GM19035 (cell line): ENCODE results near the gene RGL3.
"Not testable (repeated sequence)": the region's sequence is repeated elsewhere in the genome, so short reads cannot be mapped to it uniquely, and the experiment has no call there.

ENCODE experiments used
- ATAC-seq: cut with Tn5 transposase; IDR thresholded peaks from one replicate; pipeline ENCODE4 v1.9.1; 2021; ENCODE audit not compliant: unreplicated experiment

The RGL3 gene

DNA sequence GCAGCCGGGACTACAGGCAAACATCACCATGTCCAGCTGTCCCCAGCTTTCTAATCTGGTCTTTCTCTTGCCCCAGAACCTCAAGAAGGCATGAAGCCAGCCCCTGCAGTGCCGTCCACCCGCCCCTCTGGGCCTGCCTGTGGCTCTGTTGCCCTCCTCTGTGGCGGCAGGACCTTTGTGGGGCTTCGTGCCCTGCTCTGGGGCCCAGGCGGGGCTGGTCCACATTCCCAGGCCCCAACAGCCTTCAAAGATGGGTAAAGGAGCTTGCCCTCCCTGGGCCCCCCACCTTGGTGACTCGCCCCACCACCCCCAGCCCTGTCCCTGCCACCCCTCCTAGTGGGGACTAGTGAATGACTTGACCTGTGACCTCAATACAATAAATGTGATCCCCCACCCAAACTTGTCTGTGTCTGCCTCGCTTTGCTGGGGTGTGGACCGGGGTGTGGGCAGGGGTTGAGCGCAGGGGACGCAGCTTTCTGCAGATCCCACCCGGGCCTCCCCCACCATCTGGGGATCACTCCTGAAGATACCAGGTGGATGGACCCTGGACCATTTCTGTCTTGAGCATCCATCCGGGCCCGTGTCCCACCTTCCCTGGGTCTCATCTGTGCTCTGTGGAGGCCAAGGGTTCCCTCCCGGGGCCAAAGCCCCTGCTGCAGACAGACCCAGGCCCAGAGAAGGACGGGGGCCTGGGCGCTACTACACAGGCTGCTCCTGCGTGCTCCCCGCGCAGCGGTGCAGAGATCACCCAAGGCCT, 31.6 kb upstream of the RGL3 start:
- no peak for ATAC-seq

DNA sequence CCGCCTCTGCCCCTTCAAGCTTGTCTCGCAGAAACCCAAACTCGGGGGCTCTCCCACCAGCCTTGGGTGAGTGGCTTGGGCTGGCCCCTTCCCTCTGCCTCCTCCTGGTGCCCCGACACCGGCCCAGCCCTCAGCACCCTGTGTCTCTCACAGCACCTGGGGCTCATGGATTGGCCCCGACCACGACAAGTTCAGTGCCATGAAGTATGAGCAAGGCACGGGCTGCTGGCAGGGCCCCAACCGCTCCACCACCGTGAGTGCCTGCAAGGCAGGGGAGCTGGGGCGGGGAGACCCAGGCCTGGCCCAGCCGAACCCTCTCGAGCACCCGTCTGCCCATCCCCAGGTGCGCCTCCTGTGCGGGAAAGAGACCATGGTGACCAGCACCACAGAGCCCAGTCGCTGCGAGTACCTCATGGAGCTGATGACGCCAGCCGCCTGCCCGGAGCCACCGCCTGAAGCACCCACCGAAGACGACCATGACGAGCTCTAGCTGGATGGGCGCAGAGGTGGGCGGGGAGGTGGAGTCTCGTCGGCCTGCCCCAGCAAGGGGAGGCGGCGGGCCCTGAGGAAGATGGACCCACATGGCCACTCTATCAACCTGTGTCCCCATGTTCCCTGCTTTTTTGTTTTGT, 29.9 kb upstream of the RGL3 start:
- no peak for ATAC-seq

- no peak for ATAC-seq
Observed at GRCh38 chr19:11448410-11448809, 29.3 kb upstream of the RGL3 start.

DNA sequence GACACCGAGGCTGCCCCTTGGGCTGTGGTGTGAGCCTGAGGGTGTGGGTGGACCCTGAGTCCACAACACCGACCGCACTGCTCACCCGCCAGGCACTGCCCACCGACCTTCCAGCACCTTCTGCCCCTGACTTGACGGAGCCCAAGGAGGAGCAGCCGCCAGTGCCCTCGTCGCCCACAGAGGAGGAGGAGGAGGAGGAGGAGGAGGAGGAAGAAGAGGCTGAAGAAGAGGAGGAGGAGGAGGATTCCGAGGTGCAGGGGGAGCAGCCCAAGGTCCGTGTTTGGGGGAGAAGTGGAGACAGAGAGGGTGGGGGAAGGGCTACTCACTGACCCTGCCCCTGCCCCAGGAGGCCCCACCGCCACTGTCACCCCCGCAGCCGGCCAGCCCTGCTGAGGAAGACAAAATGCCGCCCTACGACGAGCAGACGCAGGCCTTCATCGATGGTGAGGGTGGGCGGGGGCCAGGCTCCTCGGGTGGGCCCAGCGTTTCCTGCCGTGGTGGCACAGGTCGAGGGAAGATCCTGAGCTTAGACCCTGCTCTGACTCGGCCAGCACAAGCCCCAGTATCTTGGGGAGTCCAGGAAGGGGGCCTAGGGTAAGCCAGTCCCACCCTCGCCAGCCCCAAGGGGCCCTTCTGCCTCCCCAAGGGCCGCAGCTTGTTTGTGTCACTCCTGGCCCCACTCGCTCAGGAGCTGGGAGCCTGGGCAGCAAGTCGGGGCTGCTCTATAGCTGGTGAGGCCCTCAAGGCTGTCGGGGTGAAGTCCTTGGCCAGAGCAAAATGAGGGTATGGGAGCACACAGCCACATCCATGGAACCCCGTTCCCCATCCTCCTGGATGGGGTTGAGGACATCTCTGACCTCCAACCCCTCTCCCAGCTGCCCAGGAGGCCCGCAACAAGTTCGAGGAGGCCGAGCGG, 28.5 kb upstream of the RGL3 start:
- no peak for ATAC-seq

DNA sequence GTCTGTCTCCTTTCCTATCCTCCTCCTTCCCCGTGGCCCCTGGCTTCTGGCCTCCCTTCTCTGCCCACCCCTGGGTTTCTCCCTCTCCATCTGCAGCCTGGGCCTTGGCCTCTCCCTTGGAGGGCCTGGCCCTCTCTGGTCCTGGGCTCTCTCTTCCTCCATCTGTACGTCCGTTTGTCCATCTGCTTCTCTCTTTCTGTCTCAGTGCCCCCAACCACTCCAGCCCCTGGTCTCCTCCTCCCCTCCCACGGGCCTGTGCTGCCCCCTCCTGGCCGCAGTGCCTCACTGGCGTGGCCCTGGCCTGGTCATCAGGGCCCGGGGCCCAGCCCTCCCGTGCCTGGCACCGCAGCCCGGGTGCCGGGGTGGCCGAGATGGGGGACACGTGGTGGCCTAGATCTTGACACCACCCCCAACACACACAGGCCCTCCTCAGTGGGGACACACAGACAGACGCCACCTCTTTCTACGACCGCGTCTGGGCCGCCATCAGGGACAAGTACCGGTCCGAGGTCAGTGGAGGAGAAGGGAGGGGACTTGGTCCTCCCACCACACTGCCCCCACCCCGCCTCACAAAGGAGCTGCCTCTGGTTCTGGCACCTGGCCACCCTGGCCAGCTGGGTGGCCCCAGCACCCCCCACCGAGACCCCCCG, 27.7 kb upstream of the RGL3 start:
- no peak for ATAC-seq

GRCh38 chr19:11446271-11446651, 27.1 kb upstream of the RGL3 start:
- ATAC-seq = no peak

- ATAC-seq = no peak
Observed at GRCh38 chr19:11445141-11445540, 26.0 kb upstream of the RGL3 start.

DNA sequence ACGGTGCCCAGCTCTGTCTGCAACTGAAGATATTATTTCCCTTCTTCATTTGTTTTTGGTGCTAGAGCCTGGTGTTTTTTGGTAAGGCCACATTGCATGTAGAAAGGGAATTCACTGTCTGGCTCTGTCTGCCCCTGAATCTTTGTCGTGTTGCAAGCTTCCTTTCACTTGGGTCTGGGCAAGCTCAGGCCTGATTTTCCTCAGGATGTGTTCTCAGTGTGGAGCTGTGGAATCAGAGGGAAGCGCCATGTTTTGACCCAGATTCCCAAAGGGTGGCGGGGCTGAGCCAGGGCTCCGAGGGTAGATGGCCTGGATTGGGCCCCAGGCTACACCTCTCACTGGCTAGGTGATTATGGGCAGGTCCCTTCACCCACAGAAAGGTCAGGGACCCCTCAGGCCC, 24.9 kb upstream of the RGL3 start:
- ATAC-seq = no peak

DNA sequence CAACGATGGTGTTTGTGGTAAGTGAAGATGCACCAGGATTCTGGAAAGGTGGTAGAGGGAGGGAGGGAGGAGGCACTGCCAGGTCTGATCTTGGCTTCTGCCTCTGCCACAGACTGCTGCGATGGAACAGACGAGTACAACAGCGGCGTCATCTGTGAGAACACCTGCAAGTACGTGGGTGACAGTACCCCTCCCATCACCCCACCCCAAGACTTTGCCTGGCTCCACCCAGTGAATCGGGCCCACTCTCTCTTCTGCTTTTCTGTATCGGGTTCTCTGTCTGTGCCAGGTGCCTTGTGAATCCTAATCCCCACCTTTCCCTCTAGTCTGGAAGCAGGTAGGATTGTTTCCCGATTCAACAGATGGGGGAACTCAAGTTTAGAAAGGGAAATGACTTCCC, 18.8 kb upstream of the RGL3 start:
- no peak for ATAC-seq

DNA sequence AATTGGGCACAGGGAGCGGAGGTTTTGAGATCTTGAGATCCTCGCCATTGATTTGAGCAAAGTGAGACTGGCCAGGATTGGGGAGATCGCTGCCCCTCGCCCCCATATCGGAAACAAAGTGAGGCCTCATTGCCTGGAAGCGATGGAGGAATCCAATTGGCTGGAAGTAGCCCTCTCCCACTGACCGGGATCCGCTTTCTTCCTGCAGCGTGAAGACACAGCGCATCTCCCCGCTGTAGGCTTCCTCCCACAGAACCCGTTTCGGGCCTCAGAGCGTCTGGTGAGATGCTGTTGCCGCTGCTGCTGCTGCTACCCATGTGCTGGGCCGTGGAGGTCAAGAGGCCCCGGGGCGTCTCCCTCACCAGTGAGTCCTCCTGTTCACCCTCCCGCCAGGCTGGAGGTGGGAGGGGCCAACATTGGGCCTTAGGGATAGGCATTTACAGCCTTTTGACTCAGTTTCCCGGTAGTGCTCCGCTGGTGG, 16.8 kb upstream of the RGL3 start:
- no peak for ATAC-seq

DNA sequence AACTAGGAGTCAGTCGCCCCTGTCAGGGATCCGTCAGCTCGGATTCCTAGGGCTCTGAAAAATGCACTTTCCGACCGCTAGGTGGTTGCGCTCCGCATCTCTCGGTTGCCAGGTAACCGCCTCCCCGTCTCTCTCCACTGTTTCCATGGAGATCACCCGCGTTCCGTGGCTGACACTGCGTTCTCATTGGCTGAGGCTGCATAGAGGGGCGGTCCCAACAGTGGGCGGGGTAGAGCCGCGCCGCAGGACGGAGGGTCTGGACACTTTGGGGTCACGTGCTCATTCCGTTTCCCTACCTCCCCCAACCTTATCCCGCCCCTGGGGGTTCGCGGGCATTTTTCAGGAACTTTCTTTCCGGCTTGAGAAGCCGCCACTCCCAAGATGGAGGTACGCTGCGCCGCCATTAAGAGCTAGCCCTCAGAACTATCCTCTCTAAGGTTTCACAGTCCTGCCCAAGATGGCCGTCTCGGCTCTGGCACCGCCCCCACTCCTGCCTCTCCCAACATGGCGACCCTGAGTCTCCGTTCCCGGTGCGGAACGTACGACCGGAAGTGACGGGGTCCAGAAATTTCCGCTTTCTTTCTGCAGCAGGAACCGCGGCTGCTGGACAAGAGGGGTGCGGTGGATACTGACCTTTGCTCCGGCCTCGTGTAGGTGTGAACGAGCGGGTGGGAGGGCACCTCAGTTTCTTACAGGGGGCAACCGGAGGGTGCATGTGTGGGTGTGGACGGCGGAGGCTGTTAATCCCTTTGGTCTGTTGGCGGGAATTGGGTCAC, 16.1 kb upstream of the RGL3 start, which contains the start of the genes ODAD3 and PRKCSH:
Gene ODAD3, minus strand, starts transcription at position 65 of the 776 bp plus-strand sequence. CDS start 105 bp downstream, outside the sequence.
Gene PRKCSH, plus strand, starts transcription at position 579 of the 776 bp plus-strand sequence. CDS start 483 bp downstream, outside the sequence.
- ATAC-seq = peak; percentile 89

GRCh38 chr19:11434703-11435056, 15.6 kb upstream of the RGL3 start:
- peak; percentile 17 for ATAC-seq

GRCh38 chr19:11433526-11433925, 14.4 kb upstream of the RGL3 start:
- ATAC-seq = not testable (repeated sequence)

DNA sequence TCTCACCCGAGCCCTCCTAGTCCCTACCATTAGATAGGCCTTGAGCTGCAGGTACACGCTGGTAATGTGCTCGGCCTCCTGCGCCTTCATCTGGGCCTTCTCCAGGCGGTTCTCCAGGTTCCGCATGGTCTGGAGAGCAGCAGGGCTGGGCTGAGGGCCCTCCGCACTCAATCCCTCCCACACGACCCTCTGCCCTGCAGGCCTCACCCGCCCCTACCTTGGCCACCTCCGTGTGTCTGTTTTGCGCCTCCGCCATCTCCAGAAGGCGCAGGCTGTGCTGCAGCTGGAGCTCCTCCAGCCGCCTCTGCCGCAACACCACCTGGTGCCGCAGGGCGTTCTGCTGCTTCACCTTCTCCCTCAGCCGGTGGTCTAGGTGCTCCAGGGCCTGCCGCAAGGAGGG, 7.5 kb upstream of the RGL3 start:
- ATAC-seq = no peak

DNA sequence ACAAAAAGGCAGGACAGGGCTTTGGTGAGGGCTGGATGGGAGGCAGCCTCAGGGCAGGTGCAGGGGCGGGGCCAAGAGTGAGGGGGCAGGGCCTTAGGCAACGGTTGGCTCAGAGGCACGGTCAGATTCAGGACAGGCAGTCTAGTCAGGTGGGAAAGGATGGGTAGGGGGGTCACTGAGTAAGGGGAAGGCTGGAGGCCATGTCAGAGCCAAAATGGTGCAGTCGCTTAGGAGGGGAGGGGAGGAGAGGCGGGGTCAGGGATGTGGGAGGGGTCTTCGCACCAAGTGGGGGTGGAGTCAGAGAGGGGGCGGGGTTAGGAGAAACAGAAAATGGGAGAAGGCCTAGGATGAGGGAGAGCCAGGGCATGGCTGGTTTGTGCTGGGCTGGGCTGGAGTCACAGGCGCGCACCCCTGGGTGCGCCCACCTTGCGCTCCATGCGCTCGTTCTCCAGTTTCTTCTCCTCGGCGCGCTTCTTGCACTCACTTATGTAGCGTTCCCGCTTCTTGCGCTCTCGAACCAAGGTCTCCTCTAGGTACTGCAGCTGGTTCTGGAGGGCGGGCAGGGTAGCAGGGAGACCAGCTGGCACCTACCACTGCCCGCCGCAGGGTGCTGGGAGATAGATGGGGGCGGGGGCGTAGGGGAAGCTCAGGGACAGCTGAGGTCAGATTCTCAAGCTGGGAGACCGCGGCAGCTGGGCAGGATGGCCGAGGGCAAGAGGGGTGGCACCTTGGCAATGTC, 6.8 kb upstream of the RGL3 start:
- ATAC-seq = no peak

DNA sequence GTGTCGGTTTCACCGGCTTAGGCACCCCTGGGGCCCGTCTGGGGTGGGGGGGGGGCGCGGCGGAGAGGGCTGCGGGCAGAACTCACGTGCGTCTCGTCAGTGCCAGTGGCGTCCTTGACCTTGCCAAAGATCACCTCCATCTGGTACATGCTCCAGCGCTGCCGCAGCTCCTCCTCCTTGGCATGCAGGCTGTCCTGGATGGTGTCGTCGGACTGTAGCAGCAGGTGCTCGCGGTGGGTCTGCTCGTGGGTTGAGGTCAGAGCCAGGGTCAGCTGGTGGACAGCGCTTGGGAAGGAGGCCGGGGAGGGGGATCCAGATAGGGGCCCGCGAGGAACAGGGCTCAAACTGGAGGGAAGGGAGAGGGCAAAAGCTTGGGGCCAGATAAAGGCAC, 4.7 kb upstream of the RGL3 start:
- no peak for ATAC-seq

DNA sequence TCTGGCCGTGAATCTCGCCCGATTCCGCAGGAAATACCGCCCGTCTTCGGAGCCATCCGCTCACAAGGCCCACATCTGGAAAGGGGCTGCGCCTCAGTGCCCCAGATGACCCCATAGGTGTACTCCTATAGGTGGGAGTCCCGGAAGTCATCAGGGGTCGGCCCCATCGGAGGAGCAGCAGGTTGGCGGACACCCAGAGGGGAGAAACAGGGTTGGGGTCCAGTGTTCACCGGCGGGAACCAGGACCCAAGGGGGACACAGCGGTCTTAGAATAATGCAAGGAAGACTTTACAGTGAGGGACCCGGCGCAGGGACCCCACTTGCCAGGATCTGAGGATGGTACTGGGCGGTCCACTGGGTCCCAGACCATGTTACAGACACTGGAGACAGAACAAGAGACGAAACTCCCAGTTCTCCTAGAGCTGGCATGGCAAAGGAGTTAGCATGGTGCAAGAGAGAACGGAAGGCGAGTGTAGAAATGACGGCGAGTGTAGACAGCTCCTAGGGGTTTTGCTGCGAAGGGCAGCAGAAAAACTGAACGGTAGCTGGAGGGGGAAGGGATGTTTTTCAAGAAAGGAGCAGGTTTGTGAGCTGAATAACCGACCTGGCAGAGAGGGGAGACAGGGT, 4.2 kb upstream of the RGL3 start:
- ATAC-seq = no peak

DNA sequence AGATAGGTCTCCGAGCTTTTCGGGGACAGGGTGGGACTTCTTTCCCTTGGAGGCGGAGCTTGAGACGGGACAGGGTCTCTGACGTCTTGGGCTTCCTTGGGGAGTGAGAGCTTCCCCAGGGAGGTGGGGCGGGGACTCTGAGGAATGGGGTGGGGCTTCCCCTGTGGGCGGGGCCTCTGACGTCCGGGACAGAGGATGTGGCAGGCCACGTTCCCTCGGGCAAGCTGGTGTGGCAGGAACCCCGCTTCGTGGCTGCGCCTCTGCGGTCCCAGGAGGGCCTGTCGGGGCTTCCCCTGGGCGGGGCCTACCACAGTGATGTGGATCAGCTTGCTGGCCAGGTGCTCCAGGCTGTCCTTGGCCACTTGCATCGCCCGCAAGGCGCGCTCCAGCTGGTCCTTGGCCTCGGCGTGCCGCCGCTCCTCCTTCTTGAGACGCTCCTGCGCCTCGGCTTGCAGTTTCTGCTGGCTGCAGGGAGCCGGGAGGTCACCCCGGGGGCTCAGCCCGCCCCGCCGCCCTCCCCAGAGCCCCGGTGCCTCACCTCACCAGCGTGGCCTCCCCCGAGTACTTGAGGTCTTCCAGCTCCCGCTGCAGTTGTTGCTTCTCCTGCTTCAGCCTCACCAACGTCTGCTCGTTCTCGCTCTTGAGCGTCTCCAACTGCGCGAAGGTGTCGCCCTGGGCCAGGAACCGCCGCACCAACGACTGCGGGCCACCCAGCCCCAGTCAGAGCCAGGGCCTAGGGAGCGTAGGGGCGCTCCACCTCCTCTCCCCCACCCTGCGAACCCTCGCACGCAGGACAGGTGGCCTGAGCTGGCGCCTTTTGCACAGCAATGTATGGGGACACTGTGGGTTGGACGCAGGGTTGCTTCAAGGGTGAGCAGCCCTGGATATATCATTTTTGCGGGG, 3.3 kb upstream of the RGL3 start:
- ATAC-seq = peak; percentile 76
